GM06990 (cell line): ENCODE measurements around the gene EHBP1L1.

ENCODE experiments used
- DNase-seq: peaks from one replicate; pipeline ENCODE4 v3.0.0-alpha.2; 2011; ENCODE audit not compliant: insufficient read length; ENCODE audit errors: extremely low read depth
- H3K27me3 ChIP-seq: replicated peaks from 2 replicates; pipeline ENCODE4 v1.6.0; 2011; ENCODE audit warnings: low read length; ENCODE audit not compliant: control insufficient read depth, insufficient read depth
- H3K36me3 ChIP-seq: 2 replicates; pipeline ENCODE4 v1.5.1; 2011; ENCODE audit warnings: low read length; ENCODE audit not compliant: control insufficient read depth, insufficient read depth
- H3K4me3 ChIP-seq: replicated peaks from 2 replicates; pipeline ENCODE4 v1.5.1; 2011; ENCODE audit warnings: low read depth, mild to moderate bottlenecking, control low read depth, low read length
- CTCF ChIP-seq: IDR thresholded peaks from 2 replicates; pipeline ENCODE4 v1.5.1; 2011; ENCODE audit warnings: low read length, control low read depth, mild to moderate bottlenecking, inconsistent platforms; ENCODE audit not compliant: insufficient read depth, poor library complexity, severe bottlenecking

Gene EHBP1L1

GRCh38 chr11:65620666-65621065, 44.8 kb downstream of the EHBP1L1 start:
- H3K36me3 ChIP-seq, result peaks cover 61% of the 10 kb centered on the region

GRCh38 chr11:65621460-65621859, 45.6 kb downstream of the EHBP1L1 start:
- TF ChIP-seq CTCF, result no peak

More at GRCh38 chr11:65620666-65621065, 44.8 kb downstream of the EHBP1L1 start:
- Histone ChIP-seq H3K27me3 (no peaks in the 10 kb centered on the region), H3K4me3 (no peak overlapping the region)
- TF ChIP-seq CTCF, result no peak
- DNase-seq, result no peak

GRCh38 chr11:65622011-65622410, 46.2 kb downstream of the EHBP1L1 start:
- no peaks in the 10 kb centered on the region for H3K27me3 ChIP-seq
- no peak for DNase-seq
- no peak overlapping the region for H3K4me3 ChIP-seq
- no peak for TF ChIP-seq CTCF
- H3K36me3 ChIP-seq, result peaks cover 69% of the 10 kb centered on the region

More at GRCh38 chr11:65621460-65621859, 45.6 kb downstream of the EHBP1L1 start:
- no peak for DNase-seq
- H3K36me3 ChIP-seq, result peaks cover 68% of the 10 kb centered on the region
- H3K27me3 ChIP-seq, result no peaks in the 10 kb centered on the region
- no peak overlapping the region for H3K4me3 ChIP-seq

- no peak for DNase-seq
- TF ChIP-seq CTCF, result no peak
- Histone ChIP-seq H3K36me3 (peaks cover 71% of the 10 kb centered on the region), H3K27me3 (no peaks in the 10 kb centered on the region), H3K4me3 (no peak overlapping the region)
Observed at GRCh38 chr11:65623177-65623576, 47.3 kb downstream of the EHBP1L1 start.

- no peak for DNase-seq
- H3K4me3 ChIP-seq, result no peak overlapping the region
- TF ChIP-seq CTCF, result no peak
- peaks cover 69% of the 10 kb centered on the region for H3K36me3 ChIP-seq
- H3K27me3 ChIP-seq, result no peaks in the 10 kb centered on the region
Observed at GRCh38 chr11:65623852-65624616, 48.2 kb downstream of the EHBP1L1 start.
